Neural progenitor cell (in vitro differentiated cells): Measurements from ENCODE around the gene STARD9. TPM values are rescaled to one million over a fixed set of nuclear protein-coding genes. Genes with fewer than 3 reads are reported as not detected.

Source experiments
- DNase-seq: peaks from one replicate; pipeline ENCODE4 v3.0.0-alpha.2; 2016; ENCODE audit warnings: low spot score
- H2AFZ ChIP-seq: fragments of 200-600 bp; sonication (generic); replicated peaks from 2 replicates; pipeline ENCODE4 v1.6.1; 2016; ENCODE audit warnings: antibody characterized with exemption
- H3F3A ChIP-seq: fragments of 200-600 bp; sonication (generic); 2 replicates; pipeline ENCODE4 v1.6.1; 2016; ENCODE audit warnings: antibody characterized with exemption, low read depth
- H3K27ac ChIP-seq: fragments of 200-600 bp; sonication (generic); 2 replicates; pipeline ENCODE4 v1.5.1; 2016; ENCODE audit warnings: mild to moderate bottlenecking
- H3K27me3 ChIP-seq: fragments of 200-600 bp; sonication (generic); 2 replicates; pipeline ENCODE4 v1.6.1; 2016; ENCODE audit warnings: mild to moderate bottlenecking, moderate library complexity
- H3K36me3 ChIP-seq: fragments of 200-600 bp; sonication (generic); 2 replicates; pipeline ENCODE4 v1.5.1; 2016
- H3K4me1 ChIP-seq: fragments of 200-600 bp; sonication (generic); 2 replicates; pipeline ENCODE4 v1.6.1; 2016; ENCODE audit warnings: mixed run types
- H3K4me2 ChIP-seq: fragments of 200-600 bp; sonication (generic); 2 replicates; pipeline ENCODE4 v1.6.1; 2016
- H3K4me3 ChIP-seq: fragments of 200-600 bp; sonication (generic); 2 replicates; pipeline ENCODE4 v1.5.1; 2016
- H3K79me2 ChIP-seq: fragments of 200-600 bp; sonication (generic); 2 replicates; pipeline ENCODE4 v1.6.1; 2016; ENCODE audit warnings: low read depth
- H3K9ac ChIP-seq: fragments of 200-600 bp; sonication (generic); 2 replicates; pipeline ENCODE4 v1.6.1; 2016
- H3K9me3 ChIP-seq: fragments of 200-600 bp; sonication (generic); 2 replicates; pipeline ENCODE4 v1.5.1; 2016; ENCODE audit warnings: low read depth
- H4K20me1 ChIP-seq: fragments of 200-600 bp; sonication (generic); 2 replicates; pipeline ENCODE4 v1.6.1; 2016; ENCODE audit warnings: low read depth
- H3K27ac Mint-ChIP-seq: 3 replicates; pipeline ENCODE4 v1.8.0; 2021; ENCODE audit warnings: mixed read lengths
- H3K27me3 Mint-ChIP-seq: 2 replicates; pipeline ENCODE4 v1.8.0; 2022; ENCODE audit warnings: low read depth, mild to moderate bottlenecking, inconsistent platforms, moderate library complexity, mixed read lengths; ENCODE audit not compliant: insufficient read depth
- H3K36me3 Mint-ChIP-seq: 3 replicates; pipeline ENCODE4 v1.8.0; 2021; ENCODE audit warnings: mixed read lengths
- H3K4me1 Mint-ChIP-seq: 3 replicates; pipeline ENCODE4 v1.8.0; 2021; ENCODE audit warnings: mixed read lengths
- H3K4me3 Mint-ChIP-seq: 3 replicates; pipeline ENCODE4 v1.8.0; 2021; ENCODE audit warnings: mild to moderate bottlenecking, moderate library complexity, mixed read lengths
- H3K9me3 Mint-ChIP-seq: 3 replicates; pipeline ENCODE4 v1.8.0; 2020; ENCODE audit warnings: mixed read lengths
- CTCF ChIP-seq: fragments of 200-600 bp; sonication (generic); IDR thresholded peaks from 2 replicates; pipeline ENCODE4 v1.5.1; 2017; ENCODE audit warnings: antibody characterized with exemption, mild to moderate bottlenecking
- EZH2 ChIP-seq: fragments of 200-600 bp; sonication (generic); IDR thresholded peaks from 2 replicates; pipeline ENCODE4 v1.6.1; 2017; ENCODE audit warnings: antibody characterized with exemption, mild to moderate bottlenecking, moderate library complexity
- EZH2phosphoT487 ChIP-seq: fragments of 200-600 bp; sonication (generic); IDR thresholded peaks from 2 replicates; pipeline ENCODE4 v1.6.1; 2017; ENCODE audit warnings: antibody characterized with exemption
- total RNA-seq: library from RNA; depleted of rRNA; stranded (reverse); fragments of >200 nt; gene quantifications from 2 replicates; pipeline ENCODE4 v1.2.3, GENCODE V29; 2015; ENCODE audit warnings: low replicate concordance

Gene STARD9
- total RNA-seq, 1 donor from 2014 or later, result 11.9 TPM

DNA sequence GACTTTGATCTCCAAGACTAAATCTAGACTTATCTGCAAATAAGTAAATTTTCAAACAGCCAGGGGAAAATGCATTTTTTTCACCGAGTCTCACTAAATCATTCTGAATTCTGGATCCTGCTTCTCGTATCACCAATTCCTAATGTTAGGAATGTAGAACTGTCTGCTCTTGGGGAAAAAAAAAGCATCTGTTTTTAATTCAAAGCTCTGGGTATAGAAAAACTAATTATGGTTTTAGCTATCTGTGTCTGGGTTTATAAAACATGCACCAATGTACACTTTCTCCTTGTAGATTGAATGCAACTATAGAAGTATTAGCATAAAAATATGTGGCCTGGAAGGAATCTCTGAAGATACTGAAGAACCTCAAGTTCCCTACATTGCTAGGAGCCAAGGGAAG lies 166.3 kb downstream of the STARD9 start:
- no peak overlapping the region for H3K27ac Mint-ChIP-seq
- Histone ChIP-seq H2AFZ (no peak overlapping the region), H3K27ac (no peak overlapping the region), H3F3A (peaks cover 8% of the 10 kb centered on the region), H3K4me2 (no peak overlapping the region), H4K20me1 (peaks cover 2% of the 10 kb centered on the region), H3K27me3 (no peaks in the 10 kb centered on the region), H3K9me3 (no peaks in the 10 kb centered on the region), H3K79me2 (no peaks in the 10 kb centered on the region), H3K36me3 (no peaks in the 10 kb centered on the region), H3K9ac (no peak overlapping the region), H3K4me3 (no peak overlapping the region), H3K4me1 (peaks cover 3% of the 10 kb centered on the region)
- H3K4me1 Mint-ChIP-seq, result peaks cover 10% of the 10 kb centered on the region
- H3K9me3 Mint-ChIP-seq, result no peaks in the 10 kb centered on the region
- no peak overlapping the region for H3K4me3 Mint-ChIP-seq
- peaks cover 4% of the 10 kb centered on the region for H3K27me3 Mint-ChIP-seq
- peaks cover 7% of the 10 kb centered on the region for H3K36me3 Mint-ChIP-seq
- DNase-seq, result no peak
- TF ChIP-seq EZH2phosphoT487, result no peak
- no peak for TF ChIP-seq EZH2
- no peak for TF ChIP-seq CTCF

- no peak overlapping the region for H3K27ac ChIP-seq
- Mint-ChIP-seq H3K27me3 (peaks cover 4% of the 10 kb centered on the region), H3K4me3 (no peak overlapping the region), H3K36me3 (peaks cover 7% of the 10 kb centered on the region), H3K9me3 (no peaks in the 10 kb centered on the region), H3K27ac (no peak overlapping the region), H3K4me1 (peaks cover 10% of the 10 kb centered on the region)
- H3K4me3 ChIP-seq, result no peak overlapping the region
- H3K27me3 ChIP-seq, result no peaks in the 10 kb centered on the region
- TF ChIP-seq EZH2 (no peak), CTCF (no peak), EZH2phosphoT487 (no peak)
- no peak overlapping the region for H2AFZ ChIP-seq
- no peaks in the 10 kb centered on the region for H3K9me3 ChIP-seq
- no peak overlapping the region for H3K9ac ChIP-seq
- H4K20me1 ChIP-seq, result peaks cover 2% of the 10 kb centered on the region
- no peaks in the 10 kb centered on the region for H3K79me2 ChIP-seq
- DNase-seq, result no peak
- H3K36me3 ChIP-seq, result no peaks in the 10 kb centered on the region
- H3F3A ChIP-seq, result peaks cover 7% of the 10 kb centered on the region
- H3K4me1 ChIP-seq, result peaks cover 3% of the 10 kb centered on the region
- no peak overlapping the region for H3K4me2 ChIP-seq
These were observed 166.7 kb downstream of the STARD9 start for GRCh38 chr15:42742149-42742548.

DNA sequence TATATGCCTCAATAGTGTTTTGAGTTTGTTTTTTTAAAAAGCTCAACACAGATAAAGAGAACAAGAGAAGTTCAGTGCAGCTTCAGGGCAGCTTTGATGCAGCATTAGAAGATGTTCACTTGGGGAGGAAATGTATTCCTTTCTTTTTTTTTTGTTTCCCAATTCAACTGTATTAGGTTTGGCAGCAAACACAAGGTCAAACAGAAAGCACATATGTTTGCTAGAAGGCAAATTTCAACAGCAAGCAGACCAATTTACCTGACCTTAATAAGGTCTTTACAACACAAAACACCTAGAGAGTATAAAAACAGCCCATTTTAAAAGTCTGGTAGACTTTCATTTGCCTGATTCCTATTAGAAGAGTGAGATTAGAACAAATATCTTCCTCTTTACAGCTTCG lies 168.8 kb downstream of the STARD9 start:
- H3K4me2 ChIP-seq, result no peak overlapping the region
- no peaks in the 10 kb centered on the region for H3K9me3 Mint-ChIP-seq
- no peaks in the 10 kb centered on the region for H3K79me2 ChIP-seq
- H3K9ac ChIP-seq, result no peak overlapping the region
- no peaks in the 10 kb centered on the region for H3F3A ChIP-seq
- H3K36me3 Mint-ChIP-seq, result peaks cover 7% of the 10 kb centered on the region
- DNase-seq, result no peak
- H3K27me3 ChIP-seq, result no peaks in the 10 kb centered on the region
- H3K4me1 Mint-ChIP-seq, result no peaks in the 10 kb centered on the region
- H2AFZ ChIP-seq, result no peak overlapping the region
- H3K9me3 ChIP-seq, result no peaks in the 10 kb centered on the region
- no peak for TF ChIP-seq CTCF
- TF ChIP-seq EZH2, result no peak
- no peak for TF ChIP-seq EZH2phosphoT487
- H3K4me1 ChIP-seq, result no peaks in the 10 kb centered on the region
- H3K27me3 Mint-ChIP-seq, result peaks cover 2% of the 10 kb centered on the region
- H3K4me3 Mint-ChIP-seq, result no peak overlapping the region
- peaks cover 2% of the 10 kb centered on the region for H4K20me1 ChIP-seq
- H3K36me3 ChIP-seq, result no peaks in the 10 kb centered on the region
- H3K27ac Mint-ChIP-seq, result no peak overlapping the region
- H3K27ac ChIP-seq, result no peak overlapping the region
- no peak overlapping the region for H3K4me3 ChIP-seq
